Activated CD8-positive, alpha-beta memory T cell treated with anti-CD3 and anti-CD28 coated beads, Interleukin-2, amount 50 U/mL, for 1 hour (primary cell): ENCODE results near the gene VTI1A.

Experiments
- DNase-seq: peaks from one replicate; pipeline ENCODE4 v3.0.0-alpha.2; 2020; ENCODE audit errors: extremely low read depth

The VTI1A gene

DNA sequence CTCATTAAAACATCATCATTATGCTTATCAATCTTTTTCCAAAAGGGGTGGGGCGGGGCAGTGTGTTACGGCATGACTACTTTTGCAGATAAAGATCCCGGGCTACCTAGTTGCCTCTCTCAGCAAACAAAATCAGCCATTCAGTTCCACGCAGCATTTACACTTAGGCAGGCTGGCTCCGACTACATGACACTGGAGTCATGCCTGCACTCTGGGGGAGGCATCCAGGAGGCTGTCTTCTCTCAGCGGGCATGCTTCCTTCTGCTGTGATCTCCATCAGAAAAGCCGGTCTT, 309.2 kb downstream of the VTI1A start:
- DNase-seq, result no peak

DNA sequence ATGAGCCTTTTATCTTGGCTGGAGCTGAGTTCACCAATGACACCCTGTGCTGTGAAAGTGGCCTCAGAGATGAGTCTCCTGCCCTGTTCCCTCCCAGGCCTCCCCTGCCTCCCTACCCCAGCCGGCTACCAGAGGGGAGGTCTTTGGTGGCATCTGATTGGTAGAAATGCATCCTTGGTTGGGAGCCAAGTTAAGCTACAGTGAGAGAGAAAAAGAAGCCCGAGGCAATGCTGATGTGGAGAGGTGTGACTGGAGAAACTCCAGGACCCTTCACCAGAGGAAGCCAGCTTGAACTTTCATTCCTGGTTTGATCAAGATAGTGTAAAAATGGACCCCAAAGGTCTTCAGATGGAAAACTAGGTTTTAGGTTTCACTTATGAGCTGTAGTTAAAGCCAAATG, 311.9 kb downstream of the VTI1A start:
- DNase-seq, result no peak

DNA sequence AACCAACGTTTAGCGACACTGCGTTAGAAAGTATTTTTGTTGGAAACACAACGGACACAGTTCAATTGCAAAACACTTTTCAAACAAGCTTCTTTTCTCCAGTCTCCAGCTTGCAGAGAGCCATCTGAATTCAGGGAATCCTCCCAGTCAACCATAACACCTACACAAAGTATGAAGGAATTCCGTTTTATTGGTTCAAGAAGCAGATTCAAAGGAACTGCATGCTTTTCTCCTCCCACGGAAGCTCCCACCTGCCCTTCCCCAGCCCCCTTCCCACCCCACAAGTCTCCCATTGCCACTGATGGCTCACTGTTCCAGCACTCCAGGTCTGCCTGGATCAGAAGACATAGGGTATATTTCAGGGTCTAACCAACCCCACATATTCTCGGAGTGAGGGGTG, 312.5 kb downstream of the VTI1A start:
- DNase-seq, result no peak

DNA sequence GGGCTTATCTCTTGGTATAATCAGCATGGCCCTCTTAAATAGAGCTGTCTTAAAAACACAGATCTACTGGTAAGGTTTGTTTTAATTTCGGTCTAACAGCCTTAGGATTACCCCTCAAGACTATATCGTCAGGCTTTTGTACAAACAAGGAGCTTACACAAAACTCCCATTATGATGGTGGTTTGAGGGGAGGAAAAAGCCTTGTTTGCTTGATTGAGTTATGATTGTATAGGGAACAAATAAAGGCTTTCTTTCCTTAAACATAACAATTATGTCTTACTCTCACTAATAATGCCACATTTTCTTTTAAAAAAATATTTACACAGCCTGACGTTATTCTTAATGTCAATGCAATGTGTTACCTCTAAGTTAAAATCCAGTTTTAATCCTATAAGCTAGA, 314.2 kb downstream of the VTI1A start:
- DNase-seq, result no peak

DNA sequence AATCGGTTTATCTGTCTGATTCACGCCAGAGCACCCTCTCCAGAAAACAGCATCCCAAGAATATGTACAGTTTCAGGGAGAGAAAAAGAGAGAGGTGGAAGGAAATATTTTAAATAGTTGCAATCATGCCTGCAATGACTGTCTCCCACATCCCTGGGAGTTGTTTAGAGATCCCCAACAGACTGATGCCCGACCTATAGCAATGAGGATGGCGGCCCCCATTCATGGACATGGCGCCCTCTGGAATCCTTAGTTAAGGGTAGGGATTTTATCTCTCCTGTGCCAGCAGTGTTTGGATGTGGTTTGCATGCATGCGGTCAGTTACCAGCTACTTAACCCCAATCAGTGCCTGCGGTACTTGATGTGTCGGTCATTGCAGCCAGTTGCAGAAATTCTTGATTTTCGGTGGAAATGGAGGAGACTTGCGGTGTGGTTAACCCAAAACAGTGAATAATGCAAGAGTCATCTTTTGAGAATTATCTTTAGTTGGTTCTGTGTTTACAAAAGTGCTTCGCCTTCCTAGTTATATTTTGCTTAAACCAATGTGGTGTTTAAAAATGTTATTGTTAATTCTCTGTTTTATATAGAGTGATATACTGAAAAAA, 317.0 kb downstream of the VTI1A start:
- no peak for DNase-seq

DNA sequence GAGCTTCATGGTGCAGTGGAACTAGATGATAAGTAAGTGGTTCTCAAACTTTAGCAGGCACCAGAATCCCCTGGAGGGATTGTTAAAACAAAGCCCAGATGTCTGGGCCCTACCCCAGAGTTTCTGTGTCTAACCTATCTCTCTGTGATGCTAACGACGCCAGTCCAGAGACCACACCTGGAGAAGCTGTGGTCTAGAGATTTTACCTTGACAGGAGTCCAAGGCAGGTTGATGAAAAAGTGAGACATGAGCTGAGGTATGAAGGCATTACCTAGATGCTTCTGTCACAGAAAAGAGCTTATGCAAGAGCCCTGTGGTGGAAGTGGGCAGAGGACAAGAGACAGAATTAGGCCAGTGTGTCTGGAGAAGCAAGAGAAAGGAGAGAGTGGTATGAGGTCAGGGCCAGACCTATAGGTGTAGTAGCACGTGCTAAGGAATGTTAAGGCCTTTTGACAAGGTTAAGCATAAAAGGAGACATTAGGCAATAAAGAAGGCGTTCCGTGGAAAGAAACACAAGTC, 318.8 kb downstream of the VTI1A start:
- no peak for DNase-seq

DNA sequence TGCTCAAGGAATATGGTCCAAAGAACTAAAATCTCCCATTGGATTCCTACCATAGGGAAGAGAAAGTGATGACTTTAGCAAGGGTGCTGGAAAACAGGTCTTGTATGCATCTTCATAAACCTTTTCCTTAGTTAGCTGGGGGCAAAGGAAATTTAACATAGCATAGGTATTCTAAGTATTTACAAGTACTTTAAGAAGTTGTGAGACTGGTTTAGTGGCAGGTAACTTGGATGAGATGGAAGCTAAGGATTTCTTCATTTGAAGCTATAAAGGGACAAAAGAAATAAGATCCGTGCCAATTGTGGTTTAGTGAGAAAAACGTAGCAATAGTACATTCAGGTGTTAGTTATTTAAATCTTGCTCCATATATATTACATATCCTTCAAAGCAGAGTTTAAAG, 319.6 kb downstream of the VTI1A start:
- DNase-seq, result no peak

DNA sequence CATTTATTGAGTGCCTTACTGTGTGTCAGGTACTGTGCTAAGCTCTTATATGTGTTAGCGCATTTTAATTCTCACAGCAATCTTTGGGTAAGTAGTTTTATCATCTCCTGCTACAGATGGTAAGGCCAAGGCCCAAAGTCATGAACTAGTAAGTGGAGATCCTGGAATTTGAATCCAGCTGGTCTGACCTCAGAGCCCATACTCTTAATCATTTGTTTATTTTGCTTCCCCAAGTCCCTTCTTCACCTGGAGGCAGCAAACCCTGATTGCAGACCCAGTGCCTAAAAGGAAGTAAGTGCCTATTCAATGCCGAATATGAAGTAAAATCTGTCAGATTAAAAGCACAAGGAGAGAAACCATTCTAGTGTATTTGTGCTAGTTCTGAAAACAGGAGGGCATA, 320.1 kb downstream of the VTI1A start:
- DNase-seq, result no peak

DNA sequence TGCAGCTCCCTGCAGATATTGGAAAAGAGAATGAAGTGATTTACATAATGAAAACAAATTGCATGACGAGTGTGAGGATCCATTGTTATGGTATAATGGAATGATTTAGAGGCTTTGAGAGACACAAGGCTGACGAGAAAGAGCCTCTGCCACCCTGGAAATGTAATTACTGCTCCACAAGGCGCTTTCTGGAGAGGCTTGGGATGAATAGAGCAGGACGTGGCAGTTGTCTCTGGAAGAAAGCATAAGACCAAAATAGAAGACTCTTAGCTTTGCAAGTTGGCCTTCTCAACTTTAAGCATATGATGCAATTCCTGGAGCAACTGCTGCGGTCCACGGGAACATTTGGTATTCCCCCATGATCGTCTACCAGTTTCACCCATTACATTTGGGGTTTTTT, 321.1 kb downstream of the VTI1A start:
- no peak for DNase-seq

DNA sequence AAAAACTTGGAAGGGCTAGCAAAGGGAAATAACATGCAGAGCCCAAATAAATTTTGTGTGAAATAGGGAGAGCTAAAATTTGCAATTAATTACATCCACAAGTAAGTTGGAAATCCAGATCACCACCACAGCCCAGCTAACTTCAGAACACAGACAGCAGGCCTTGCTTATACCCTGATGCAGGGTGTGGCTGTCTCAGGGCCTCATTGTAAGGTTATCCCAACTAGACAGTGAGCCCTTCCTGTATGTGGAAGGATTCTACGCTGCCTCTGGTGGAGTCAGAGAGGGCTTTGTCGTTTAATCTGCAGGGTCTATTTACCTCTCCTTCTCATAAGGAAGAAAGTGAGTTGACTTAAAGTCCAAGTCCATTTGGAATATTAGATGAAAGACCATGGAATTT, 322.1 kb downstream of the VTI1A start:
- no peak for DNase-seq

DNA sequence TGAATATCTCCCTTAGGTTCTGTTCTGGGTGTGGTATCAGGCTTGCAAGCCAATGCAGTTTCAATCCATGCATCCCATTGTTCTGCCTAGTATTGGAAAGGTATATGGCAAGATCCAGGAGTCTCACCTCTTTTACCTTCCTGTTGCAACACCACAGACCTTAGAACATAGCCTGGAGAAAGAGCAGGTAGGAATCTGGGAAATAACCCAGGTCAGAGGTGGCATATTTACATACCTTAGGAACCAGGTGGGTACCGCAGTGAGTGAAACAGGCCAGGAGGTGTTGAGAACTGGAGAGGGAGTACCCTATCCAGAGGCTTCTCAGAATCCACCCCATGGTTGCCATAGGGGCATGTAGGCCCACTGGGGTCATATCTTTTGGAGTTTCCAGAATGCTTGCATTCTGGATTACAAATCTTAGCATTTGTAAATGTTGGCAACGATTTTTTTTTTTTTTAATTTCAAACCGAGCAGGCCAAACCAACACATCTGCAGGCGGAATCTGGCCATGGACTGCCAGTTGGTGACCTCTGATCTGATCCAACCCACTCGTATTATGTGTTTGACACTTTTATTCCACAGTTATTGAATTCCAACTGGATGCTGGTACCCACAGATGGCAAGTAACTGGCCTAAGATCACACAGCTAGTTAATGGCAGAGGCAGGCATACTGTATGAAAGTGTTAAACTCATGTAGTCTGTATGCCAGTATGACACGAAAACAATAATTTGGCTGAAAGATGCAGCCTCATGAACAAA, 322.8 kb downstream of the VTI1A start:
- DNase-seq, result no peak

DNA sequence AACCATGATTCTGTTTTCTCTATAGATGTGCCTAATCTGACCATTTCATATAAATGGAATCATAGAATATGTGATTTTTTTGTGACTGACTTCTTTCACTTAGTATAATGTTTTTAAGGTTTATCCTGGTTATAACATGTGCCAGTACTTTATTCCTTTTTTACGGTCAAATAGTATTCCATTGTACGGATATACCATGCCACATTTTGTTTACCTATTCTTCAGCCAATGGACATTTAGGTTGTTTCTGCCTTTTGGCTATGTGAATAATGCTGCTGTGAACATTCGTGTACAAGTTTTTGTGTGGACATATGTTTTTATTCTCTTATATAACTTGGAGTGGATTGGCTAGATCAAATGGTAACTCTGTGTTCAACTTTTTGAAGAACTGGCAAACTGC, 324.7 kb downstream of the VTI1A start:
- DNase-seq, result no peak

DNA sequence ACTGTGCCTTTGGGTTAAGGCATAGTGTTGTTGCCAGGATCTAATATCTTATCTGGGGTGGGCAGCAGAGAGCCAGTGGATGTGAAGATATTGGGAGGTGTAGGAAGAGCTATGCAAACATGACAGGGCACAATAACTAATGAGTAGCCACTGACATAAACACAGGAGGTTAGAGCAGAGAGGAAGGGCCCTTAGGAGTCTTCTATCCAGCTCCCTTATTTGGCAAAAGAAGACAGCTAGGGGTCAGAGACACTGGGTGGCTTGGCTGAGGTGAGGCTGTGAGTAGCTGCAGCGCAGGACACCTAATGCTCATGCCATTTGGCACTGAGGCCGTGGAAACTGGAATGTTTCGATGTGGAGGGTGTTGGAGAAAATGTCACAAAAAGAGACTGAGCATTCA, 326.8 kb downstream of the VTI1A start:
- no peak for DNase-seq

DNA sequence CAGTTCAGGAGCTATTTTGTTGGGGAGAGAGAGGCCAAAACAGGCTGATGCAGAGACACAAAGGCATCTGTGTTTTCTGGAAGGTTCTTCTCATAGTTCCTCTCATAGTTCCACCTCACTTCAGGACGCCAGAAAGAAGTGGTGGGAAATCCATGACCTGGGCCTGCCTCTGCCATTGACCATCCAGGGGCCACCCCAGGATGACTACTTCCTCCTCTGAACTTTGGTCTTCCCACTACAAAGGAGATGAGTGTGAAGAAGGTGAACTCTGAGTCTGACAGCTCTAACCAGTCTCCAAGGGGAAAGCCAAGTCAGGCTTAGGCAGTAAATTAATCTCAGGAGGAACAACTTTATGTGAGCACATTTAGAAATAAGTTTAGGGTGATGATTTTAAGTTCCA, 327.2 kb downstream of the VTI1A start:
- no peak for DNase-seq

DNA sequence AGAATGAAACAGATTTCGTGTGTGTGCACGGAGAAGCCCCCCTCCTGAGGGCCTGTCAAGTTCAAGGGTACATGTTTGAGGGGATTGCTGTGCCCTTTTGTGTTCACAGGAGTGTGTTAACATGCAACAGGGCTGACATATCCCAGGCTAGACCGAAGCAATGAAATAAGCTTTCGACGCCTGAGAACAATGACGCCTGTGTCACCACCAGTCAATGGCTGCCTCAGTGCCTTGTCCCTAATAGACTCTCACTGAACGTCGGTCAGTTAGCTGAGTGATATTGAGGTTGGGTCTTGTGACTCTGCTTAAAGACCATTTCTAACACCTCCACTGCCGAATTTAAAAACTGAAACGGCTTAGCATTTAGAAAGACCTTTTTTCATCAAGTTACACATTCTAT, 327.8 kb downstream of the VTI1A start:
- DNase-seq, result no peak

DNA sequence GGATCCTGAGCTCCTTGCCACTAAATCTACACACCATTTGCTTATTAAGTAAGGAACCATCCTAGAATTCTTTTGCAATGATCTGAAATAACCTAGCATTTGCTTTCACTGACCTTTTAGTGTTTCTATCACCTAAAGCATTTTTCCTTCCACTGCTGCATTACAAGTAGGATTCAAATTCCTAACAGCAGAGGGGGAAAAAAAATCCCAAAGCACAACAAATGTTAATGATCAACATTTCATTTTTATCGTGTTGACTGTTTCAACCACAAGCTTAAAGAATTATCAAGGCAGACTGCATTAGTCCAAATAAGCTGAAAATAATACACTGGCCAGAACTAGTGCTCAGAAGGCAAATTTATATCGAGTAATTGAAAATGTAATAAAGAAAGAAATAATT, 328.4 kb downstream of the VTI1A start:
- DNase-seq, result no peak

DNA sequence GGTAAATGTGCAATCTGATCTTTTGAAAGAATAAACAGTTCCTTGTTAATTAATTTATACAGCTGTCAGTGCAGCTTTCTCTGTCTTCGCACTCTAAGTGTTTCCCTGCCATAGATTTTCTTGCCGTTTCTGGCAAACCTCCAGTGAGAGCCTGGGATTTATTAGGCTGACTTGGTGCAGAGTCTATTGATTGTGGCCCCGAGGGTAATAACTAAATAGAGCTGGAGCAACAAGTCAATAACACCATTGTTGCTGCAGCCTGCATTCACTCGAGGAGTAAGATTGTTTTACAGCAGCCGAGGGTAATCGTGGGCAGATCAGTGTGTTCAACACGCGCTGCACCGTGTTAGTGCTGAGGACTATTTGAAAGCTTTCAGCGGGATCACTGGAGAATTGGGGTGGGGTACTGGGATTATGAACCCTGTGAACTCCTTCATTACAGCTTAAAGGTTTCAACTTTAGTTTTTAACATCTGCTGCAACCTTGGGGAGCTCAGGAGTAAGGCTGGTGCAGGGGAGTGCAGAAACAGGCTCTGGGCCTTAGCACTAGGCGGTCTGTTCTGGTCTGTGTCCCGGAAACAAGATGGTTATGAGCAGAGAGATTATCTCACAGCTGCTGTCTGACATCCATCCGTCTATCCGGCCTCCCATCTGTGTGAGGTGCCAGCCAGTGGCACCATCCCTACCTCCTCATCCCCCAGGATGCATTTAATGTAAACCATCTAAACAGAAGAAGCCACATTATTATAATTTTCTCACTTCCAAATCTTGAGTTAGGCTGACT, 329.1 kb downstream of the VTI1A start:
- no peak for DNase-seq

DNA sequence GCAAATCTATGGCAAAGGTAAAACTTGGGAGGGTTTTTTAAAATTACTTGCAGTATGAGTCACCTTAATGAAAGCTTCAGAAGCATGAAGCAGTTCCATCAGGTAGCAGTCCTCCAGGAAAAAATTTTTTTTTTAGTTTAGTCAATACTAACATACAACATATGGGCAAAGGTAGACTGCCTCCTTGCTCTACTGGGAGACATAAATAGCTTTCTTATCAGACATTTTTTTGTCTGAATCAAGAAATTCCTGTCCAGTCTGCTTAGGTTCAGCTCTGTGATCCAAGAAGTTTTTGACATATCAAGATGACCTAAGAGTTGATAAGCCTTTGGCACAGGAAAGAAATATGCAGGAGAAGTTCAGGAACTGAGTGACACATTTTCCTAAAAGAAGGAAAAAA, 331.6 kb downstream of the VTI1A start:
- DNase-seq, result no peak

DNA sequence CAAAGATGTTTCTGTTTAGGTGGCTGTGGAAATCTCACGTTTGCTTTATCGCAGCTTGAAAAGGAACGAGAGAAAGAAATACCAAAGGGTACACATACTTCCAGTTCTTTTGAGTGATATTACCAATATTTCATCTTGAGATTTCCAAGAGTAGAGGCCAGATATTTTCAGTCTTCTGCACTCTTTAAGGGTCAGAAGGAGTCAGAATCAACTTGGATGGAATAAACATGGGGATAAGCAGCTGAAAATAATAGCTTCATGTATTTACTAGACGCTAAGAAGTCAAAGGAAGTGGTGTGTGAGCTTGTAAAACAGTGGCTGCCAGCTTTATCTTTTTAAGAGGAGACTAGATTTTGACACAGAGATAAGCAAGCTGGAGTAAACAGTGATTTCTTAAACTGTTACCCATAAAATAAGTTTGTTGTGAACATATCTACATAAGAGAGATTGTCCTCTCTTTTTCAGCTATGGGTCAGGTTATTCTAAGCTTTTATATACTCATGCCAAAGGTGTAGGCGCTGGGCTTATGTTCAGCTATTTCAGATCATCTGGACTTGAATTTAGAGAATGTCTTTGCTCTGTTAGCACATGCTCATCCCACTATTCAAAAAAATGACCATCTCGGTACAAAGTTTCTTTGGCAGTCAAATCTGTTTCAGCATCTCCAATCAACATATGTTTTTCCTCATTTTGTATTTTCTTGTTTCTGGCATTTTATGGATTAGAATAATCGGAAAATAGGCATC, 332.2 kb downstream of the VTI1A start:
- no peak for DNase-seq

DNA sequence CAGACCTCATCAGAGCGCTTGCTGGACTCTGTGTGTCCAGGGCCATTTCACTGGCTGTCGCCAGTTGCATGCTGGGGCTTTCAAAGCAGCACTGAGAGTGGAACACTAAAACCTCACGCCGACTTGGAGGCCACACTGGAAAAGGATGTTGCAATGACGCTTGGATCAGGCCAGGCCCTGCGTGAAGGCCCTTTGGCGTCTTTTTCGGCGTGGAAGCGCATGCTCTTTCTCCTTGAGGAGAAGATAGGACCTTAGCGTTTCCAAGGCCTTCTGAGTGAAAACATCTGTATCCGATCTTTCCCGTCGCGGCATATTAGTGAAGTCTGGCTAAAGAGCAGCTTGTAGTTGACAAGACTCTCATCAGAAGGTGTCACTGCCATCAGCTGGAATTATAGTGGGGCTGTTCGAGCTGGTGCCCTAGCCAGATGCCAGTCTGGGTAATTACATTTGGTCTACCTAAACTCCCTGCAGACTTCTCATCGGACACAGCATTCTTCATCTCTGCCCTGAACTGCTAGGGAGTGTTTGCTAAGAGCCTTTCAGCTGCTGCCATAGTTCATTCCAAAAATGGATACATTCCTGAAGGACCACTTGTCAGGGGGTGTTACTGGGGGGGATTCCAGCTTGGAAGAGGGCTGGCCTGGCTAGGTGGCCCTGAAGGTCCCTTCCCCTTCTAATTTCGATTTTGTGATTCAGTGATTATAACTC, 335.3 kb downstream of the VTI1A start:
- DNase-seq, result no peak

DNA sequence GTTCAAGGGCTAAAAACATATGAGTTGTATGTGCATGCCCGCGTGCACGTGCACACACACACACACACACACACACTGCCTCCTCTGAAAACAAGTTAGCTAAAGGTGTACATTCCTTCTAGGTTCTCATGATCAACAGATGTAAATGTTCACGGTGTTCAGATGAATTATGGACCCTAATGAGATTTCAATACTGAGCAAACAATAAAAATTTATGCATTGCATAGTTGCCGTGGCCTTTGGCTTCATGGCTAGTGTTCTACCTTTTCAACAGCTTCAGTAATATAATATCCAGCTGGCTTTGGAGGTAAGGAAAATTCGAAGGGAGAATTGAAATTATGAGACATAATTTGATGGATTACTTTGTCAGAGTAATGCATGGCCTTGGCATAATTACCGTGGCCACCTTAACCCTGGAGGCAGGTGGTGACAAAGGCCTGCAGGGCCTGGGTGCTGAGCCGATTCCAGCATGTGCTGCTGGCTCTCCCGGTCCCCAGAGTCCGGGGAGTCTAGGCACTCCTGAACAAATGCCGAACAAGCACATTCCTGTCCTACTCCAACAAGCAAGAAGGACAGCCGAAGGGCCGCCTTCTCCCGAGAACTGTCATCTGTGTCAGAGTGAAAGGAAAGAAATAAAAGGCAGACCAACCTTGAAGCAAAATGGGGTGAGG, 336.5 kb downstream of the VTI1A start:
- no peak for DNase-seq
